Muscle of leg (tissue), 11 donors: ENCODE results near the gene CPNE4. TPM values are rescaled to one million over a fixed set of nuclear protein-coding genes. Genes with fewer than 3 reads are reported as not detected.

ENCODE experiments used
- DNase-seq: peaks from one replicate; pipeline ENCODE4 v3.0.0; 2013
- H3K27ac ChIP-seq: one replicate; pipeline ENCODE4 v1.5.1; 2013; ENCODE audit warnings: mild to moderate bottlenecking, low read length, control low read depth
- H3K27me3 ChIP-seq: one replicate; pipeline ENCODE4 v1.6.1; 2013; ENCODE audit warnings: low read length; ENCODE audit not compliant: control insufficient read depth, insufficient read depth
- H3K36me3 ChIP-seq: one replicate; pipeline ENCODE4 v1.6.1; 2013; ENCODE audit warnings: low read length; ENCODE audit not compliant: control insufficient read depth, insufficient read depth
- H3K4me1 ChIP-seq: one replicate; pipeline ENCODE4 v1.6.1; 2013; ENCODE audit warnings: low read length; ENCODE audit not compliant: control insufficient read depth, insufficient read depth
- H3K4me3 ChIP-seq: one replicate; pipeline ENCODE4 v1.5.1; 2013; ENCODE audit warnings: low read length, control low read depth
- H3K9me3 ChIP-seq: replicated peaks from 2 replicates; pipeline ENCODE4 v1.6.1; 2013; ENCODE audit warnings: low read depth, low read length; ENCODE audit not compliant: control insufficient read depth
- WGBS: methylation state at CpG from one replicate; pipeline ENCODE4 v1.1.5; 2013; ENCODE audit warnings: missing lambda C conversion rate; ENCODE audit not compliant: insufficient coverage; 5-methylcytosine and 5-hydroxymethylcytosine counted together
- polyA plus RNA-seq, 8 donors: library from polyadenylated mRNA; unstranded; fragments of 120-200 nt; gene quantifications; one replicate each; pipeline versions ENCODE4 v1.2.1 to v1.2.3, GENCODE V29; 2013; ENCODE audit warnings: inconsistent platforms in 1 of 8, low replicate concordance in 1 of 8; ENCODE audit not compliant: insufficient read length in 8 of 8, insufficient read depth in 1 of 8
- total RNA-seq: library from RNA; stranded (reverse); fragments of 120-200 nt; gene quantifications from one replicate; pipeline ENCODE4 v1.2.4, GENCODE V29; 2013

CPNE4 gene
- total and polyA plus RNA-seq, 9 donors = 0.07 to 0.31 (median 0.09) TPM; not detected in 2

DNA sequence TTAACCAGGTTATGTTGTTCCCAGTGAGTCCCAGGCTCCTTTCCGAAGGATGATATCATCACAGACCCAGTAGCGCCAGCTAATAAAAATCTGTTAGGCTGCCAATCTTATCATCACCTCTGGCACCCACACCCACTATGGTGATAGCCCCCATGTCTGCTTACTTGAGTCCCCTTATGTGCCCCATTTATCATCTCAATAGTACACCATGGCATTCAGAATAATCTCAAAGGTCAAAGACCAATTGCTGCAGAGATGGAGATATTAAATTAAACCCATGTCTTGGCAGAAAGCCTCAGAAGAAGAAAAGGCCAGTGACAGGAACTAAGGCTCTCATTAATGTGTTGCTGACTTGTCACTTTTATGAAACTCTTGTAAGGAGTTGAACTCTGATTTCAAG, 32.8 kb downstream of the CPNE4 start:
- Histone ChIP-seq H3K9me3 (no peaks in the 10 kb centered on the region), H3K4me3 (no peak overlapping the region), H3K36me3 (no peaks in the 10 kb centered on the region), H3K4me1 (no peaks in the 10 kb centered on the region), H3K27ac (no peak overlapping the region), H3K27me3 (no peaks in the 10 kb centered on the region)
- 57% methylated on average over 2 of the region's 2 CpGs for WGBS
- DNase-seq = no peak

GRCh38 chr3:132001036-132001435, 33.8 kb downstream of the CPNE4 start:
- no peaks in the 10 kb centered on the region for H3K27me3 ChIP-seq
- H3K9me3 ChIP-seq = no peaks in the 10 kb centered on the region
- DNase-seq = no peak
- no peak overlapping the region for H3K4me3 ChIP-seq
- no peaks in the 10 kb centered on the region for H3K4me1 ChIP-seq
- WGBS = no CpG with 5 or more reads among the region's 1 CpG
- no peaks in the 10 kb centered on the region for H3K36me3 ChIP-seq
- no peak overlapping the region for H3K27ac ChIP-seq

DNA sequence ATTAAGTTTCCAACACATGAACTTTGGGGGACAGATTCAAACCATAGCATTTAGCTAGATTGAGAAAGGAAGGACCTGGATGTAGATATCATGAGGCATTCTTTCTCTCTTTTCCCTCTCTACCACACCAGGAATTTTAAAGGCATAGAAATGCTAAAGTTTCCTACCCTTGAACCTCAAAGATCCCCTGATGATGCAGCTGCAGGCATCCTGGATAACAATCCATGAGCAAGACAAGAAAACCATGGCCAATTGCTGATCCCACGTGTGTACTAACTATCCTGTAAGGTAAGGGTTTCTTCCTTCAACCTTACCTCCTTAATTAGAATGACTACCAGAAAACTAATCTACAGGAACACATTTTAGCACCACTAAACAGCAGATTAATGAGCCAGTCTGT, 36.8 kb downstream of the CPNE4 start:
- no peaks in the 10 kb centered on the region for H3K9me3 ChIP-seq
- H3K27ac ChIP-seq = no peak overlapping the region
- no peaks in the 10 kb centered on the region for H3K27me3 ChIP-seq
- no peaks in the 10 kb centered on the region for H3K4me1 ChIP-seq
- no CpG with 5 or more reads among the region's 1 CpG for WGBS
- H3K36me3 ChIP-seq = no peaks in the 10 kb centered on the region
- DNase-seq = no peak
- no peak overlapping the region for H3K4me3 ChIP-seq

- 100% methylated on average over 1 of the region's 3 CpGs for WGBS
- Histone ChIP-seq H3K36me3 (no peaks in the 10 kb centered on the region), H3K4me1 (no peaks in the 10 kb centered on the region), H3K27me3 (no peaks in the 10 kb centered on the region), H3K27ac (no peak overlapping the region), H3K4me3 (no peak overlapping the region), H3K9me3 (peaks cover 6% of the 10 kb centered on the region)
- no peak for DNase-seq
Observed at GRCh38 chr3:131995891-131996290, 38.9 kb downstream of the CPNE4 start.

GRCh38 chr3:131989318-131989717, 45.5 kb downstream of the CPNE4 start:
- H3K36me3 ChIP-seq = no peaks in the 10 kb centered on the region
- H3K27me3 ChIP-seq = no peaks in the 10 kb centered on the region
- no CpG with 5 or more reads among the region's 3 CpGs for WGBS
- no peak overlapping the region for H3K4me3 ChIP-seq
- DNase-seq = no peak
- no peaks in the 10 kb centered on the region for H3K4me1 ChIP-seq
- H3K9me3 ChIP-seq = peaks cover 6% of the 10 kb centered on the region
- H3K27ac ChIP-seq = no peak overlapping the region

DNA sequence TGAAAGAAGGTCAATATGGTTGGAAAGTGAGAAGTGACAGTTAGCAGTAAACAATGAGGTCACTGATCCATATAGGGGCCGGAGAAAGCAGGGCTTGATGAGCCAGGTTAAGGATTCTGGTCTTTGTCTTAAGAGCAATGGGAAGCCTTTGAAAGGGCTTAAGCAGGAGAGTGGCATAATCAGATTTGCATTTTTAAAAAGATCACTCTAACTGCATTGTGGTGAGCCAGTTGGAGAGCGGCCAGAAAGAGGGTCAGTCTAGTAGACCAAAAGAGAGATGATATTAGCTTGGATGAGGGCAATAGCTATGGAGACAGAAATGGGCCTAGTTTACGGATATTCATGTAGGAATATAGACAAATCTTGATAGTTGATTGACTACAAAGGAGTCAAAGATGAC, 46.6 kb downstream of the CPNE4 start:
- H3K36me3 ChIP-seq = no peaks in the 10 kb centered on the region
- 77% methylated on average over 3 of the region's 3 CpGs for WGBS

DNA sequence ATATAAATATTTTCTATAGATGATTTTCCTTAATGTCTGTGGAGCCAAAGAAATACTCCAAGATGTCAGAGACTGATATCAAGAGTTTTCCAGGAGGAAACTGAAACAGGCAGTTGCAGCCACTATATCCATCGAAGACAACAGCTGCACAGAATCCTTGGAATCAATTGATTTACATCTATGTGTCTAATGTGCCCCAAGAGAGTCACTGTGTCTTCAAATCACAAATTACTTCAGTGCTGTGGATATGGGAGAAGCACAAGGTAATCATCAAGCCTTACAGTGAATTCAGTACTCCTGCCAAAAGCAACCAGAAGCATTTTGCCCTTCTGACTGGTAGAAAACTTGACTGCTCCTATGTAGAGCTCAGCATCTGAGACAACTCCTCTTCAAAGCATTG, 51.1 kb downstream of the CPNE4 start:
- Histone ChIP-seq H3K9me3 (no peaks in the 10 kb centered on the region), H3K4me1 (no peaks in the 10 kb centered on the region), H3K4me3 (no peak overlapping the region), H3K27me3 (no peaks in the 10 kb centered on the region), H3K27ac (no peak overlapping the region), H3K36me3 (no peaks in the 10 kb centered on the region)
- no peak for DNase-seq
- WGBS = no CpG with 5 or more reads among the region's 1 CpG

More for the DNA sequence above, 46.6 kb downstream of the CPNE4 start:
- Histone ChIP-seq H3K4me3 (no peak overlapping the region), H3K9me3 (peaks cover 6% of the 10 kb centered on the region), H3K27me3 (no peaks in the 10 kb centered on the region), H3K27ac (no peak overlapping the region), H3K4me1 (no peaks in the 10 kb centered on the region)
- no peak for DNase-seq

DNA sequence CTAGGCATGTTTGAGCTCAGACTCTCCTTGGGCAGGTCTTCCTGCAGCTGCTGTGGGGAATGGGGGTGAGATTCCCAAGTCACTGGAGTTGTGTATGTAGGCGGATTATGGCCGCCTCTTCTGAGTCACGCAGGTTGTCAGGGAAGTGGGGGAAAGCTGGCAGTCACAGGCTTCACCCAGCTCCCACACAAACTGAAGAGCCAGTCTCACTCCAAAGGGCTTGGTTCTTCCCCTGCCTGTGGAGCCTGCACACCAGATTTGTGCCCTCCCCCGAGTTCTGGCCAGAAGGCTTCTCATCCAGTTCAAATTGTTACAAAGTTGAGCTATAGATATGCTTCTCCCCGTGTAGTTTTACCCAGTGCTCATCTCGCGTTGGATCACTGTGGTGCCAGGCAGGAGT, 53.5 kb downstream of the CPNE4 start:
- DNase-seq = no peak
- no peak overlapping the region for H3K4me3 ChIP-seq
- no peaks in the 10 kb centered on the region for H3K9me3 ChIP-seq
- H3K27ac ChIP-seq = no peak overlapping the region
- no peaks in the 10 kb centered on the region for H3K36me3 ChIP-seq
- no peaks in the 10 kb centered on the region for H3K4me1 ChIP-seq
- no peaks in the 10 kb centered on the region for H3K27me3 ChIP-seq
- 72% methylated on average over 2 of the region's 7 CpGs for WGBS

DNA sequence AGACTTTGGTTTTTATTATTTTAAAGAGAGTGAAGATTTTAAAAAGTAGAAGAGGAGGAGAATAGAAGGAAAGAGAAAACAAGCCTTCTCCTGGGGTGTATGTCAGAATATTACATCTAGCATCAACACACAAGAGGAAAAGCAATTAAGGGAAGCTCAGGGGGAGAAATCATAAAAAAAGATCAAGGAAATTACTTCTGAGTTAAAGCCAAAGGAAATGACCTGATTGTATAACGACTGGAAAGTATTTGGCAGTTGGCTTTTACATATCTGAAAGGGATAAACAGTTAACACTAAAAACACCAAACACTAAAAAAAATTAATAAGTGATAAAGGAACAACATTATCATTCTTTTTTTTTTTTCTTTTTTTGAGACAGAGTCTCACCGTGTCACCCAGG, 58.4 kb downstream of the CPNE4 start:
- Histone ChIP-seq H3K4me3 (no peak overlapping the region), H3K4me1 (no peaks in the 10 kb centered on the region), H3K27ac (no peak overlapping the region), H3K36me3 (no peaks in the 10 kb centered on the region), H3K27me3 (no peaks in the 10 kb centered on the region), H3K9me3 (no peaks in the 10 kb centered on the region)
- peak; percentile 42 for DNase-seq
- 60% methylated on average over 1 of the region's 2 CpGs for WGBS

DNA sequence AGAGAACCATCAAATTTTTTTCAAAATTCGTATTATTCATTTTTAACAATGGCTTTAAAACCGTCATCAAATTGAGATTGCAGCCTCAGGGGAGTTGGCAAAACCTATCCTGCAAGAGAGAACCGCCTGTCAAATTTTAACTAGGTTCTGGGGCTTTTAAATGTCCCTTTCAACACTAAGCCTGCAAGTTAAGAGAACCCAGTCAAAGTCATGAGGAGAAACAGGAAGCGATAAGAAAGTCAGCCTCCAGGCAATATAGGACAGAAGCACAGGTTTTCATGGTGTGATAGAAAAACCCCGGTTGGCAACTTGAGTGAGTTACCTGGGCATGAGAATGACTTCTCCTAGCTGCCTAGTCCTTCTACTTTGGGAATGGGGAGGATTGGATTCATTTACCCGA, 59.8 kb downstream of the CPNE4 start:
- H3K4me1 ChIP-seq = no peaks in the 10 kb centered on the region
- WGBS = 74% methylated on average over 3 of the region's 6 CpGs
- DNase-seq = no peak

DNA sequence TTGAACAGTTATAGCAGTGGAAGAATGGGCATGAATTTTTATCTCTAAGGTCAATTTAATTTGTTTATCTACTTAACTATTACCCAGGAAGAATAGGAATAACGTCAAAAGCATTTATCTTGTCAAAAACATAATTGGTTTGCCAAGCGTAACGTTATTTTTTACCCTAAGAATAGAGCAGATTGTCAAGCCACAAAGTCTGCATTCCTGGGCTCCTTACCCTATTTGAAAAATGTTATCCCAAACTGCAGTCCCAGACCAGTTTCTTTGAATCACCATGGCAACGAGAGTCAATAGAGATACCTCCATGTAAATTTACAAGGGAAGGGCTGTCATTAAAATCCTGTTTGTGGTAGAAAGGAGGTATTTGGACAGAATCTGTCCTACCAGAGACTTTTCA, 61.1 kb downstream of the CPNE4 start:
- Histone ChIP-seq H3K27me3 (no peaks in the 10 kb centered on the region), H3K4me3 (no peak overlapping the region), H3K36me3 (no peaks in the 10 kb centered on the region), H3K4me1 (no peaks in the 10 kb centered on the region), H3K9me3 (no peaks in the 10 kb centered on the region), H3K27ac (no peak overlapping the region)
- peak; percentile 39 for DNase-seq
- 30% methylated on average over 3 of the region's 4 CpGs for WGBS

More for the DNA sequence above, 59.8 kb downstream of the CPNE4 start:
- Histone ChIP-seq H3K36me3 (no peaks in the 10 kb centered on the region), H3K27ac (no peak overlapping the region), H3K9me3 (no peaks in the 10 kb centered on the region), H3K4me3 (no peak overlapping the region), H3K27me3 (no peaks in the 10 kb centered on the region)
